Measurements from ENCODE around the gene LARP6.

The LARP6 gene

DNA sequence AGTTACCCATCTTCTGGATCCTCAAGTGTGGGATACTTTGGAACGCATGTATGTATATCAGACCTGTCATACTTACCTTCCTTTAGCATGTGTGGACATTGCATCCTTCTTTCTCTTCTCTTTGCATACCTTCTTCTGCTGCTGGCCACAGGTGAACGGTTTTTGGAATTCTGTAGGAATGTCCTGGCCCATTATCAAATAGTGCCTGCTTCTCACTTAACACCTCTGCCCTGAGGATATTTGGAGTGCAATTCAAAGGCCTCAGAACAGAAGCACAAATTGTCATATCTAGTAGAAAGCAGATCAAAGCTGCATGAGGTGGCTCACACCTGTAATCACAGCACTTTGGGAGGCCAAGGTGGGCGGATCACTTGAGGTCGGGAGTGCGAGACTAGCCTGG is 56.5 kb downstream of the LARP6 start:
- in situ Hi-C loops (cut with MboI; ENCODE audit: low sequenced_read_pairs) = no loop called here

DNA sequence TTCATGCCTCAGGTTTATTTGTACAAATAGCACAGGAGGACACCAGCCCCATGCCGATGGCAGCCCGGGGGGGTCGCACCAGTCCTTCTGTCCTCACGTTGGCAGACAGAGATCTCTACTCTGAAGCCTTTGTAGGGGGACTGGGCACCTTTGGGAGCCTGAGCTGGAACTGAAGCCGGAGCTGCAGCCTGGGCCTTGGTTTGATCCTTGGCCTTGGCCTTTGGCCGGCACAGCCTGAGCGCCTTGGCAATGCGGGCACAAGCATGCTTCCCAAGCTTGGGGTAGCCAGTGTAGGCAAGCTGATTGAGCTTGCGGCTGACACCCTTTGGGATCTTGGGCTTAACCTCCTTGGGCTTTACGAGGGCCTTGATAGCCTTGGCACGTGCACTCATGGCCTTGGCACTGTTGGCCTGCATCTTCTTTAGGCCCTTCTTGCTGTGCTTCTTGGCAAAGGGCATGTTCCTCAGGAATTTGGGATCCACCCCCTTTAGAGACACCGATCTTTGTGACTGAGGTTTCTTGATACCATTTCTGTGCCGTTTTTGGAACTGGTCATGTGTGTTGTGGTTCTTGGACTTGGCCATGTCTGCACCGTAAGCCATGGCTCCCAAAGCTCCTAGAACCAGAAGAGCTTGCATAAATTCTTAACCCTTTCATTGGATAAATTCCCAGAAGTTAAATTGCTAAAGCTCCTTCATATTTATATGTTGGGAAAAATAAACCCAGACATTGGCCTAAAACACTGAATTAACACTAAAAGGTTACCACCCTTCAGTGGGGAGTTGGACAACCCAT is 57.2 kb downstream of the LARP6 start:
- in situ Hi-C loops (cut with MboI; ENCODE audit: low sequenced_read_pairs) = no loop called here

DNA sequence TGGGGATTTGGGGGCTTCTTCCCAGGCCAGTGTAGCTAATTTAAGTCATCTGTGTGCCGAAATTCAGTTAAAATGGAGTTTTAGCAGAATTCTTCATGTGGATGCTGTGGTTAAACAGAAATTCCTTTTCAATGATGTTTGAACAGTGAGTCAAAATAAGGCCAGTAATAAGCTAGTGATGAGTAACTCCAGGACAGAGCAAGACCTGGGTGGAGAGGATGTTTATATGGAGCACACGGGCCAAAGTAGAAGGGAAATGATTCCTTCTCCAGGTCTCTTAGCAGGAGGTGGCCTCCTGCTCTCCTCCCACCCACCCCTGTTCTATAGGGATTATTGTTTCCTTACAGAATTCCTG is 58.7 kb downstream of the LARP6 start:
- in situ Hi-C loops (cut with MboI; ENCODE audit: low sequenced_read_pairs) = no loop called here

- in situ Hi-C loops (cut with MboI; ENCODE audit: low sequenced_read_pairs) = no loop called here
Measured at GRCh38 chr15:70794596-70795310, 59.2 kb downstream of the LARP6 start.

GRCh38 chr15:70793694-70794093 is 60.3 kb downstream of the LARP6 start:
- in situ Hi-C loops (cut with MboI; ENCODE audit: low sequenced_read_pairs) = no loop called here

- in situ Hi-C loops (cut with MboI; ENCODE audit: low sequenced_read_pairs) = no loop called here
Measured at GRCh38 chr15:70792171-70792573, 61.8 kb downstream of the LARP6 start.

DNA sequence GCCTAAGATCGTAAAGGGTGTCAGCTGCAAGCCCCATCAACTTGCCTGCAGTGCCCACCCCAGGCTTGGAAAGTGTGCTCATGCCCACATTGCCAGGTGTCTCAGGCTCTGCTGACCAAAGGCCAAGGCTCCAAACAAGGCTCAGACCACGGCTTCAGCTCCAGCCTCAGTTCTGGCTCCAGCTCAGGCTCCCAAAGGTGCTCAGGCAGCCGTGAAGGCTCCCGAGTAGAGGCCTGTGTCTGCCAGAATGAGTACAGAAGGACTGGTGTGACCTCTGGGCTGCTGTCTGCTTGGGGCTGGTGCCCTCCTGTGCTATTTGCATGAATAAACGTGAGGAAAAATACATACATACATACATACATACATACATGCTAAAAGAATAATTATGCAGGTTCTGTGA is 62.7 kb downstream of the LARP6 start:
- in situ Hi-C loops (cut with MboI; ENCODE audit: low sequenced_read_pairs) = no loop called here

- in situ Hi-C loops (cut with MboI; ENCODE audit: low sequenced_read_pairs) = no loop called here
Measured at GRCh38 chr15:70789213-70789612, 64.7 kb downstream of the LARP6 start.

- in situ Hi-C loops (cut with MboI; ENCODE audit: low sequenced_read_pairs) = no loop called here
Measured at GRCh38 chr15:70788114-70789049, 65.6 kb downstream of the LARP6 start.

- in situ Hi-C loops (cut with MboI; ENCODE audit: low sequenced_read_pairs) = no loop called here
Measured at GRCh38 chr15:70786996-70787395, 67.0 kb downstream of the LARP6 start.

- in situ Hi-C loops (cut with MboI; ENCODE audit: low sequenced_read_pairs) = no loop called here
Measured at GRCh38 chr15:70783610-70784022, 70.3 kb downstream of the LARP6 start.

DNA sequence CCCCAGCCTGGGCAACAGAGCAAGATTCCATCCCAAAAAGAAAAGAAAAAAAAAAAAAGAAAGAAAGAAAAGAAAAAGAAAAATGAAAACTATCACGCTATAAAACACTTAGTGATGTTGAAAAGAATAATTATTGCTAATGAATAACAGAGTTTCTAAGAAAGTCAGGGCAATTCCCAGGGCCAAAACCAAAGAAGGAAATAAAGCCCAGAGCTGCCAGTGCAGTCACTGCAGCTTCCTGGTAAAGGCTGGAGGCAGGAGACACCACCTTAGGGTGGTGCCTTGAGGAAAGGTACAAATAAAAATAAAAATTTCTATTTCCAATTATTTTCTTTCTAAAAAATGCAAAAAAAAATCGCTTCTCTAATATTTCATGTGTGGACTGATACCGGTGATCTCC is 70.9 kb downstream of the LARP6 start:
- in situ Hi-C loops (cut with MboI; ENCODE audit: low sequenced_read_pairs) = no loop called here

DNA sequence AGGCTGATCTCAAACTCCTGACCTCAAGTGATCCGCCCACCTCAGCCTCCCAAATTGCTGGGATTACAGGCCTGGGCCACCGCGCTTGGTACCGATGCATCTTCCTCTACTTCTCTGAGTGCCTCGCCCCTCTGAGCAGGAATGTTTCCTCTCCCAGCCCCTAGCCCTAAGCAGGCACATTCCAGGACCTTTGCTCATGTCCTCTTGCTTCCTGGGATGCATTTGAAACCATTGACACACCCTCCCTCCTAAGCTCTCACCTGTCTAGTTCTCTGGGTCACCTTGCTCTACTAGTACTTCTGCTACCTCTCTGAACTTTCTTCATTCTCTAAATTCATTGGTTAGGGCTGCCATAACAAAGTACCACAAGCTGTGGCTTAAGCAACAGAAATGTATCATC is 72.7 kb downstream of the LARP6 start:
- in situ Hi-C loops (cut with MboI; ENCODE audit: low sequenced_read_pairs) = no loop called here
